SK-N-MC (cell line): ENCODE results near the gene LDHAL6B.

Experiments
- DNase-seq: peaks from one replicate; pipeline ENCODE4 v3.0.0-alpha.2; 2011; ENCODE audit warnings: low read depth, low spot score
- H3K27ac ChIP-seq: fragments of 200-600 bp; sonication (generic); 2 replicates; pipeline ENCODE4 v1.5.1; 2016; ENCODE audit warnings: mixed run types
- H3K36me3 ChIP-seq: fragments of 200-600 bp; sonication (generic); 2 replicates; pipeline ENCODE4 v1.6.1; 2017; ENCODE audit warnings: antibody characterized with exemption, low read length, mixed read lengths; ENCODE audit not compliant: insufficient read depth
- H3K4me3 ChIP-seq: fragments of 200-600 bp; sonication (generic); 2 replicates; pipeline ENCODE4 v1.5.1; 2016
- H3K9ac ChIP-seq: fragments of 200-600 bp; sonication (generic); 2 replicates; pipeline ENCODE4 v1.8.0; 2017; ENCODE audit warnings: mixed run types, mixed read lengths; ENCODE audit not compliant: insufficient read length
- H3K9me3 ChIP-seq: fragments of 200-600 bp; sonication (generic); 2 replicates; pipeline ENCODE4 v1.6.1; 2017; ENCODE audit warnings: low read depth, mild to moderate bottlenecking, antibody characterized with exemption, low read length, moderate library complexity, mixed read lengths
- EZH2 ChIP-seq: fragments of 200-600 bp; sonication (generic); IDR thresholded peaks from one replicate; pipeline ENCODE4 v1.6.1; 2017; ENCODE audit warnings: antibody characterized with exemption
- FOXP2 ChIP-seq: optimal IDR thresholded peaks from 2 replicates; pipeline ENCODE3; 2011; ENCODE audit warnings: mild to moderate bottlenecking, moderate library complexity; ENCODE audit not compliant: insufficient read depth; ENCODE audit errors: extremely low read length, control extremely low read depth
- POLR2AphosphoS5 ChIP-seq: IDR thresholded peaks from 2 replicates; pipeline ENCODE4 v1.6.1; 2012; ENCODE audit warnings: mild to moderate bottlenecking, low read depth, low read length, borderline replicate concordance

The LDHAL6B gene

DNA sequence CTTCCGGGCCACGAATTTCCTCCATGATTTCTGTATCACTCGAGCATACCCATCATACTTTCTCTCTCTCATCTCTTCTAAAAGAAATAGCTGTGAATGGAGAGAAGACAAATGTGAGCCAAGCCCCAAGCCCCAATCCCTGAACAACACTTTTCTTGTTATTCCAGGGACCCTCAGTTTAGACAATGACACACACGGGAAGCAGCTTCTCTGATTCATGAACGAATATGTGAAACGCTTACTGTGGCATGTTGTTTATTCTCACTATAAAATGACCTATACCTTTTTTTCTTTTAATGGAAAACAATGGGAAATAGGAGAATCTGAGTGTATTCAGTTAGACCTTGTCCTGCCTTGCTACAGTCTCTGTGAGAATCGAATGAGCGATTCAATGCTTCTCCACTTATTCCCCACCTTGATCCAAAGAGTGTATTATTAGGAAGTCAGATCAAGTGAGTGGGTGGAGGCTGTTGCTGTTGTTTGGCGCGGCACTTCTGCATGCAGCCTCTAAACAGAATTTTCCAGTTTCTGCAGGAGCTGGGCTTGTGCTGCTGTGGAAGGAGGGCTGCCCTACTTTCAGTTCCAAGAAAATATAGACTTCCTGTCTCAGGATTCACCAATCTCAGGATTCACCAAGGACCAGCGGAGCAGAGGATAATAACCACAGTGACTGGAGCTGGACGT lies 32.4 kb upstream of the LDHAL6B start:
- H3K27ac ChIP-seq, result no peak overlapping the region
- H3K36me3 ChIP-seq, result no peaks in the 10 kb centered on the region
- H3K4me3 ChIP-seq, result no peak overlapping the region
- no peak overlapping the region for H3K9ac ChIP-seq
- H3K9me3 ChIP-seq, result no peaks in the 10 kb centered on the region
- DNase-seq, result no peak
- TF ChIP-seq EZH2, result no peak
- TF ChIP-seq POLR2AphosphoS5, result no peak
- TF ChIP-seq FOXP2, result no peak

DNA sequence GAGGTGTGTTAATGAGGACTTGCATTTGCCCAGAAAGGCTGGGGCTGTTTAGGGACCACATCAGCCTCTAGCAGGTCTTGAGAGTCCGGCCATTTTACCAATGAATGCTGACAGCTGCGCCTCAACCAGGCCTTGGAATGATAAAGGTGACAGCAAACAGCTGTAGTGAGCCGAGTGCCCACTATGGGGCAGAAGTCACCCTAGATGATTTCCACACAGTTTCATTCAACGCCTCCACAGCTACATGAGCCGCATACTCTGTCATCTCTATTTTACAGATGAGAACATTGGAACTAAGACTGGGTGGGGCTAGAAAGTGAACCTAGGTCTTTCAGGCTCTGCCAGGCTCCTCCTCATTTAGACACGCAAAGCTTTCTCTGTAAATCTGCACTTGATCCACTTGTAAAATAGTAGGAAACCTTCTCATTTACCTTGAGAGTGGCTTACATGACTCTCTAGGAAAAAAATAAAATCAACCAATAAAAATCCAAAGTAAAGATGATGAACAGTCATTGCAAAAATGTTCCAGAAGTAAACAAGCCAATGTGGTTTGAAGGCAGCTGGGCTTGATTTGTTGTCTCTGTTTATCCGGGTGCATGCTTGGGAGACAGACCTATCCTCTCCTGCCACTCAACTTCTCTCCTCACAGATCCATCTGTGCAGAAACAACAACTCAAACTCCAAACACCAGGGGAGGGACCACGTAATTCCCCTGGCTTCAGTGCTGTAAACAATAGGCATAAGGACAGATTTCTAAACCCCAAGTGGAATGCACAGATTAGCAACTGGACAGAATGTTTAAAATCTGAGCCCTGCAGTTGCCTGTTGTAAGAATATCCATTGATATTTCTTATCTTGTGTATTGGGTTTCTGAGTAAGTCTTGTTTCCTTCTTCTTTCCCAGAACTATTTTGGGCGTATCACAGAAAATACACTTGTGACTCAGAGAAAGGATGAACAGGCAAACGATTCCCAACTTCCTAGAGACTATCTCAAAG lies 31.5 kb upstream of the LDHAL6B start:
- Histone ChIP-seq H3K27ac (no peak overlapping the region), H3K36me3 (no peaks in the 10 kb centered on the region), H3K9me3 (no peaks in the 10 kb centered on the region), H3K4me3 (no peak overlapping the region), H3K9ac (no peak overlapping the region)
- TF ChIP-seq EZH2 (no peak), FOXP2 (no peak), POLR2AphosphoS5 (no peak)
- DNase-seq, result no peak

GRCh38 chr15:59176653-59177316 lies 29.9 kb upstream of the LDHAL6B start:
- Histone ChIP-seq H3K9me3 (no peaks in the 10 kb centered on the region), H3K36me3 (no peaks in the 10 kb centered on the region), H3K27ac (no peak overlapping the region), H3K4me3 (no peak overlapping the region), H3K9ac (no peak overlapping the region)
- DNase-seq, result no peak
- TF ChIP-seq FOXP2 (no peak), POLR2AphosphoS5 (no peak), EZH2 (no peak)

- DNase-seq, result no peak
- Histone ChIP-seq H3K36me3 (no peaks in the 10 kb centered on the region), H3K9ac (no peak overlapping the region), H3K9me3 (no peaks in the 10 kb centered on the region), H3K4me3 (no peak overlapping the region), H3K27ac (no peak overlapping the region)
- TF ChIP-seq EZH2, result no peak
- no peak for TF ChIP-seq POLR2AphosphoS5
- no peak for TF ChIP-seq FOXP2
Measured at GRCh38 chr15:59177317-59177660, 29.4 kb upstream of the LDHAL6B start.

GRCh38 chr15:59178151-59178695 lies 28.4 kb upstream of the LDHAL6B start:
- Histone ChIP-seq H3K27ac (no peak overlapping the region), H3K36me3 (no peaks in the 10 kb centered on the region), H3K4me3 (no peak overlapping the region), H3K9me3 (no peaks in the 10 kb centered on the region), H3K9ac (no peak overlapping the region)
- TF ChIP-seq EZH2 (no peak), POLR2AphosphoS5 (no peak), FOXP2 (no peak)
- no peak for DNase-seq

DNA sequence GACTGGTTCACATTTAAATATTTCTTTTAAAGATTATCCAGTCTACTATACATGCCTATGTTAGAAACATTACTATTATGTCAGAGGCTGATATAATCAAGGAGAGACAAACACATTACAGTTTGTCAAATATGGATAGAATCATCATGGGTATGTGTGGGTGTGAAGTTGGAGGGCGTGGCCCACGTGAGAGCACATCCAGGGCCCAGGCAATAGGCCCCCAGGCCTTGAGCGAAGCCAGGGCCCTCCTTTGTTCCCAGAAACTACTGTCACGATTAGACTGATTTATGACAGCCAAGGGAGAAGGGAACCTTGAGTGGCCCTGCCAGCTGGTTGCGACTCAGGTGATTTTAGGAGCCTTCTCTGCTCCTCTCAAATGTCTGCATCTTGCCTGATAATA lies 26.9 kb upstream of the LDHAL6B start:
- H3K4me3 ChIP-seq, result no peak overlapping the region
- no peaks in the 10 kb centered on the region for H3K9me3 ChIP-seq
- TF ChIP-seq EZH2 (no peak), POLR2AphosphoS5 (no peak), FOXP2 (no peak)
- no peak for DNase-seq
- no peak overlapping the region for H3K27ac ChIP-seq
- H3K9ac ChIP-seq, result no peak overlapping the region
- H3K36me3 ChIP-seq, result no peaks in the 10 kb centered on the region

- Histone ChIP-seq H3K9me3 (no peaks in the 10 kb centered on the region), H3K4me3 (no peak overlapping the region), H3K27ac (no peak overlapping the region), H3K9ac (no peak overlapping the region), H3K36me3 (no peaks in the 10 kb centered on the region)
- DNase-seq, result no peak
- TF ChIP-seq EZH2, result no peak
- no peak for TF ChIP-seq POLR2AphosphoS5
- no peak for TF ChIP-seq FOXP2
Measured at GRCh38 chr15:59180945-59181600, 25.6 kb upstream of the LDHAL6B start.
